EL (cell line): ENCODE results near the gene STAB1.

ENCODE experiments used
- DNase-seq: peaks from one replicate; pipeline ENCODE4 v3.0.0-alpha.2; 2016

STAB1 gene

DNA sequence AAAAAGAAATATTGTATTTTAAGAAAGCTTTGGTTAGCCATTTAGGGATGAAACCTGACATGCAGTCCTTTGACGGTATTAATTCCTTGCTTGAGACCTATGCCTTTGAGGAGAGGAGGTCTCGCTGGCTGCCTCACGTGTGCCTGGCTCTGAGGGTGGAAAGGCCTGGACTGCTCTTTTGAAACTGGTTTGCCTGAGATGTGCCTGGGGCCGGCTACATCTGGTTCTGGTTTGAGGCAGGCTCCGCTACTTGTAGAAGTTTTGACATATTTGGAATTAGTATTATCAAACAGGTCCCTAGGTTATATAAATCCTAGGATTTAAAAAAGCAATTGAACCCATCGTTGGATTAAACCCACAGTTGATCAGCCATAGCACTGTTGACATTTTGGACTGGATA is 33.3 kb upstream of the STAB1 start:
- DNase-seq = no peak

DNA sequence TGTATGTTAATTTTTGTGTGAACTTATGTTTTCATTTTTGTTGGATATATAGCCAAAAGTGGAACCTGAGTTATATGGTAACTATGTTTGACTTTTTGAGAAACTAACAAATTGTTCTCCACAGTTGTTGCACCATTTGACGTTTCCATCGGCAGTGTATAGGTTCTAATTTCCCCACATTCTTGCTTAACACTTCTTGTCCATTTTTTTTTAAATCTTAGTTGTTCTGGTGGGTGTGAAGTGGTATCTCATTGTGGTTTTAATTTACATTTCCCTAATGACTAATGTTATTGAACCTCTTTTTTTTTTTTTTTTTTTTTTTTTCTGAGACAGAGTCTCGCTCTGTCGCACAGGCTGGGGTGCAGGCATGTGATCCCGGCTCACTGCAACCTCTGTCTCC is 31.7 kb upstream of the STAB1 start:
- no peak for DNase-seq

DNA sequence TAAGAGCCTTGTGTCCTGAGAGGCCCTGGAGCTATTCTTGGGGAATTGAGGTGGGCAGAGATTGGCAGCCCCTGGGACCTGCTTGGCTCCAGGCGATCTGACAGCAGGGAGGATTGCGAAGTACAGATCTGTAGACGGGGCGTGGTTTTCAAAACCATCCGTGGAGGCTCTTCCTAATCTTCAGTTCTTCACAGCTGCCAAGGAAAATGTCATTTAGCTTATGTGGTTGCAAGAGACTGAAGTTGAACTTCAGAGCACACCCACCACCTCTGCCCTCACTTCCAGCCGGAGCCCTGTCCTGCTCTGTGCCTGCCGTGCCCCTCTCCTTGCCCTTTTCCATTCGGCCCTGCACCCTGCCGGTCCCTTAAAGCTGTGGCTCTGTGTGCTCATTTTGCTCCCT is 26.8 kb upstream of the STAB1 start:
- no peak for DNase-seq

DNA sequence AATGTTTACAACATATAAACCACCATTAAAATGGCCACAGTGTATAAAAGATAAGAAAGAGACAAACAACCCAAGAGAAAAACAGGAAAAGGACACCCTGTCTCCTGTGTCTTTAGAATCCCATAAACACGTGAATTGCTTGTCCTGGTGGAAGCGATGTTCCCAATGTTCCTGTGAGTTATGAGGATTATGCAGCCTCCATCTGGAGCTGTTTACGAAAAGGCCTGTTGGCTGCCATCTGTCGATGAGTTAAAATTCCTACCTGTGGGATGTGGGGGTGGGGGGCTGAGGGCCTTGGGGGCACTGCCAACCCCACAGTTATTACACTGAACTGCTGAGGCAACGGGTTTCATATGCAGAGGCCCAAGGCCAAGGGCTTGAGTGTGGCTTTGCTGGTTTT is 26.1 kb upstream of the STAB1 start:
- no peak for DNase-seq

DNA sequence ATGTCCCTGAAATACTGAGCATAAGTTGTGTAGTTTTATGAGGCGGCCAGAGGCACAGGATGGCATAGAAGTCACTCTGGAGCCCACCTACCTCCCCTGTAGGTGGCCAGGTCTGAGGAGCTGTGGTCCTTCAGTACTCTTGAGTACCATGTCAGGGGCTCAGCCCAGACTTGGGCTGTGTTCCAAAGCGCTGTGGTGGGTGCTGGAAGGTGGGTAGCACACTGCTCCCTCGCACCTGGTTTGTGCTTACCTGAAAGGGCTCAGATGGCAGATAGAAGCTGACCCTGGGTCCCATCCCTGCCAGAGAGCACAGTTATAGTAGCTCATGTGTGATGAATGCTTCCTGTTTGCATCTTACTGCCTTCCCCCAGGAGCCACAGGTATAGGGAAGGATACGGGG is 24.2 kb upstream of the STAB1 start:
- DNase-seq = no peak

DNA sequence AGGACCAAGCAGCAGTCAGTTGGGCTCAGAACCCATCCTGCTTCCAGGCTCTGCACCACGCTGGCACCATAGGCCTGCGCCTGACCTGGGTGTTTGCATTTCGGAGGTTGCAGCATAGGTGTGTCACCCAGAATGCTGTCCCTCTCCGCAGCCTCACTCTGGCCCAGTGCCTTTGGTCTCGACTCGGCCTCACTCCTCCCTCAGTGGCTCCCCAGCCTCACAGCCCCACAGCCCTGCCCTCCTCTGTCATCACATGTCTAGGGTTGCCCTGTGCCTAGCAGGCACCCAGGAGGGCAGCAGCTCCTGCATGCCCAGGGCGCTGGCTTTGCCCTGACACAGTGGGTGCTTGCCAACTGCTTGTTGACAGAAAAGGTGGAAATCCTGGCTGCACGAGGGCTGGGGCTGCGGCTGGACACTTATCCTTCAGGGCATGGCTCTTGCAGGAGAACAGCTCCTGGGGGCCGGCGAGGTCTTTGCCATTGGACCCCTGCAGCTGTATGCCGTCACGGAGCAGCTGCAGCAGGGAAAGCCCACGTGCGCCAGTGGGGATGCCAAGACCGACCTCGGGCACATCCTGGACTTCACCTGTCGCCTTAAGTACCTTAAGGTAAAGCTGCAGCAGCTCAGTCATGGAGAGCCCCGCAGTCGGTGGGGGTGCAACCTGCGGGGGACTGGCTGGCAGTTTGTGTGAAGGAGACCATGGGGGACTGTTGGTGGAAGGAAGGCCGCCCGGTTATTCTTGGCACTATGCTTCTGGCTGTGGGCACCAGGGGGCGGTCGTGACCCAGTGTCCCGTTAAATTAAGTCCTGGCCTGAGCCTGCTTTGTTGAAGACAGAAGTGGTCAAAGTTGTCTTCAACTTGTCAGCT is 23.5 kb upstream of the STAB1 start:
- peak; percentile 45 for DNase-seq

DNA sequence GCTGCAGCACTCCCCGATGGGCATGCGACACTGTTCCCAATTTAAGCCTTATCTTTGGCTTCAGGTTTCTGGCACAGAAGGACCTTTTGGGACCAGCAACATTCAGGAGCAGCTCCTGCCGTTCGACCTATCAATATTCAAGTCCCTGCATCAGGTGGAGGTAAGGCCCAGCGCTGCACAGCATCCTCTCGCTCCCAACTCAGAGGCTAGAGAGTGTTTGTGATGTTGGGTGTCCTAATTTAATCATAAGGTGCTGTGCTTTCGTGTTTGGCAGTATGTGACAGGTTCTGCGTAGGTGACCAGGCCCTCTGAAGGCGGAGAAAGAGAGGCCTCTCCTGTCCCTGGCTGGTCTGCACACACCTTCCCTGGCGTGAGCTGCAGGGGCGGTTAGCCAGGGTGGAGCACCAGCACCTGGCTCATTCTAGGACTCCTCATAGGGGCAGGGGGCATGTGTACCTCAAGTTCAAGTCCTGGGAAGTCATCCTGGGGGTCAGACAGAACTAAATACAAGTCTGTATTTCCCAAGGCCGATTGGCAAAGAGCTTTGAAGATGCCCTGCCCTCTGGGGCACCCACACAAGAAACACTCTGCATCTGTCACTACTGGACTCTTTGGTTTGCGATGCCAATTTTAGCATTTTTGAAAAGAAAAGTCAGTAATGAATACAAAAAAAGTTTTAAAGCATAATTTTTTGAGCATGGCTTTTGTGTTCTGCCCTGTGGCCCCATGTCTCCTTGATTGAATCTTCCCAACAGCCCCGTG is 22.7 kb upstream of the STAB1 start:
- no peak for DNase-seq

DNA sequence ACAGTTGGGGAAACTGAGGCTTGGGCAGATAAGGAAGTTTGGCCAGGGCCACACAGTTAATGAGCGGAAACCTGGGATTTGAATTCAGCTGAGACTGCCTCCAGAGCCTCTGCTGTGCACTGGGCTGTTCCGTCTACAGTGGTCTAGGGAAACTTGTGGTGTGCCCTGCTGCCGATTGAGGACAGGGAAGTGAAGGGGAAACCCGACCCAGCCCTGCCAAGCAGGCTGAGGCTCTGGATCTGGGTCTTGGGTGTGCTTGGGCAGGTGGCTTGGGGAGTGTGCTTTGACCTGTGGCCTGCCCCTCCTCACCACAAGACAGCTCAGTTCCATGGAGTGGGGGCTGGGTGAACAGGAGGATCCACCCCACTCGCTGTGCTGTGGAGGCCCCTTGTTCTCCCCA is 22.1 kb upstream of the STAB1 start:
- no peak for DNase-seq

DNA sequence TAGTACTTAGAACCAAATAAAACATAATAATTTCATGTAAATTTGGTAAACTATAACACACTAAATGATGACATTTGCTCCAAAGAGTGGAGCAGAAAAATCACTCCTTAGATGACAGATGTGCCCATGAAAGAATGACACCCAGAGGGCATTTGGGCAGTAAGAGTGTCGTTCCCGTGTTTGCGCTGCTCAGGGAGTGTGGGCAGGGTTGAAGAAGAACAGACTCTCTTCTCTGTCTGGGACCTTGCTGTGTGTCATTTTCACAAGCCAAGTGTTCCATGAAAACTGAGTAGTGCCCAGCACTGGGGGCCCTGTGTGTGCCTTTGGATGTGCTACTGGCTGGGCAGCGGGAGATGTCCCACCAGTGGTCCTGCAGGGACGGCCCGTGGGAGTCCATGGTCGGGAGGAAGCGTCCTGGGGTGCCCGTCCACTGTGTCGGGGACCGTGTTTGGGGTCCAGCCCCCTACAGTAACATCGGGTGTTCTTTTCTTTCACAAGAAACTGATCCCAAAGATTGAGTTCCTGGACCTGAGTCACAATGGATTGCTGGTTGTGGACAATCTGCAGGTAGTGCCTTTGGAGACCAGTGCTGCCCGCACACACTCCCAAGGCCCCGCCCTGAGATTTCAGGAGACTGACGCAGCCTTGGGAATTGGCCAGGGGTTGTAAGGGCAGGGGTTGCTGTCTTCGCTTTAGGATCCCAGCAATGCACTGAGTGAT is 17.9 kb upstream of the STAB1 start:
- no peak for DNase-seq

DNA sequence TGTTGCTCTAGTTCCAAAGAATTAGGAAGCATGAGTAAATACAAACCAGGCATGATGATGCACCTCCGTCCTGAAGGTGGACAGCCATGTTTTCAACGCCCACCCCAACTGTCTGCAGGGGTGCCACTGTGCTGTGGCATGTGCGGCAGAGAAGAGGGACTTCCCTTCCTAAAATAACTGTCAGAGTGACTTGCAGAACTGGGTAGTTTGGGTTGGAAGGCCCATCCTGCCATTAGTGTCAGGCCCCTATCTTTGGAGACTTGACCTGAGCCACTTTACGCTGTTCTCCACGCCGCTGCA is 17.4 kb upstream of the STAB1 start:
- no peak for DNase-seq

DNA sequence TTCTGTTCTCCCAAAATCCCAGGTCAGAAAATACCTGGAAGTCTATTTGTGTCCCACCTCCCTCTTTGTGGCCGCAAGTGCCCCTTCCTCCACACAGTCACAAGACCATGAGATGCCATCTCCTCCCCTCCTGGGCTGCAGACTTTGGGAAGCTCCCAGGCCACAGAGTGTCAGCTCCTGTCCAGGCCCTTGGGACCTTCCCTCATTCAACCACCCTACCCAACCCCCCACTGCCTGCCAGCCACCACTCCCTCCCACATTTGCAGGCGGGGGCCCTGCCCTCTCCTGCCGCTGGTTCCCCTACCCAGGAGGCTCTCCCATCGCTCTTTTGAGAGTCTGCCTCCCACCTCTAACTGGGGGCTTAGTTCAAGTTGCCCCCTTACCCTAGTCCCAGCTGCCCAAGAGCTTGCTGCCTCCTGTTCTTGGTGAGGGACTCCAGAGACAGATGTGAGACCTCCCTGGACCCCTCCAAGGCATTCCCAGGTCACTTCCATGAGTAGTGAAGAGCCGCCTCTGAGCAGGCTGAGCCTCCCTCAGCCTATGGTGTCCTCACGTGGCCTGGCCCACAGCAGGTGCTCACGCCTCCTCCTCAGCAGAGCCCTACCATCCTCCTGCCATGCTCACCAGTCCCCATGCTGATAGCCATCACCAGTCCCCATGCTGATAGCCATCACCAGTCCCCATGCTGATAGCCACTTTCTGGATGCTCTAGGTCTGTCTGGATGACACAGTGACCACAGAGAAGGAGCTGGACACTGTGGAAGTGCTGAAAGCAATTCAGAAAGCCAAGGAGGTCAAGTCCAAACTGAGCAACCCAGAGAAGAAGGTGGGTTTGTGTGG is 15.9 kb upstream of the STAB1 start:
- no peak for DNase-seq

DNA sequence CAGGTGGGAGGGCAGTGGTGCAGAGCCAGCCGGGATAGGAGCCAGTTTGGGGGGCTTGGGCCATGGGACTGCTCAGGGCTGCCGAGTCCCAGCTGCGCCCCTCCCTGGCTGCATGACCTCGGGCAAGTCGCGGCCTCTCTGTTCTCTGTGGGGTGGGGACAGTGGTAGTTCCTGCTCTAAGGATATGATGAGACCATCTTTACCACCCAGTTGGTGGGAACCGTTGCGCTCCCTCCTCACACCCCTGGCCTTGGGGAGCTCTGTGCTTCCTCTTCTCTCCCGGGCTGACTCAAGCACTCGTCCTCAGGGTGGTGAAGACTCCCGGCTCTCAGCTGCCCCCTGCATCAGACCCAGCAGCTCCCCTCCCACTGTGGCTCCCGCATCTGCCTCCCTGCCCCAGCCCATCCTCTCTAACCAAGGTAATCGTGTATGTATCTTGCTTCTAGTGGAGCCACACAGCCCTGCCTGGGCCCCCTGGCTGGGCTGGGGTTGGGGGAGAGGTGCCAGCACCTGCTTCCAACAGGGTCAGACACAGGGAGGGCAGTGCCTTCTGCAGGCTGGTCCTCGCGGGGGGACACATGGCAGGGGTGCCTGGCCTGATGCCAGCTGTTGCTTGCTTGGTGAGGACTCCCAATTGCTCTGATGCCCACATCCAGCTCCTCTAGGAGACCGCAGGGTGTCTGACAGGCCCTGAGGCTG is 15.1 kb upstream of the STAB1 start:
- no peak for DNase-seq

DNA sequence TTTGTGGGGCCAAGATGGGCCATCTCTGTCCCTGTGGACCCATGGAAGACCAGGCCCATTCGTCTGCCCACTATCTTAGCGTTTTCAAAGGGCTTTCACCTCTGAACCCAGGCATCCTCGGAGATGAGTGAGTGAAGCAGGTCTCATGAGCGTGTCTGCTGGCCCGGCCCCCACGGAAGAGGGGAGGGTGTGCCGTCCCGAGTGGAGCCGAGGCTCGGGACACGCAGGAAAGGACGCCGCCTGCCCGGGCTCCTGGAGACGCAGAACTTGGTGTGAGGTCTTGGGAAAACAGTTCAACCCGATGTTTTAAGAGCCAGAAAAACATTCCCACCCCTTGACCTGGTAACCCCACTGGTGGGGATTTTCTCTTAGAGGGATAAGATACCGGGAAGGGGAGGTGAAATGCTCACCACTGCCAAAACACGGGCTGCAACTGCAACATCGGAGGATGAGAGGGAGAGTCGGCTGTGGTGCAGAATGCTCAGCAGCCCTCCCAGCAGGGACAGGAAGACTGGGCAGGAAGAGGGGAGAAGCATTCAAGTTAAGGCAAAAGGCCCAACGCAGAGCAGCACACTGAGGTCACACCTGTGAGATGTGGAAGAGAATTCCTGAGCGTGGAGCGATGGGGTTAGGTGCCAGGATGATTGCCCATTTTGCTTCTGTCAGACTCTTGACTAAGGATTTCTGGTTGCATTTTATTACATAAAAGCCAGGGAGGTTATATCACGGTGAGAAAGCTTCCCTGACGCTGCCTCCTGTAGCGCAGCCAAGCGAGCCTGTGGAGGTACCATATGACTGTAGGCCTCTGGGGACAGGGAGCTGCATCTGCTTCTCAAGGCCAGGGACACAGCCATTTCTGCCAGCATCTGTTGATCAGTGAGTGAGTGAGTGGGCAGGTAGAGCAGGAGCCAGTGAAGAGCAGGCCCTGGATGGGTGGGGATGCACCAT is 14.1 kb upstream of the STAB1 start:
- DNase-seq = no peak

DNA sequence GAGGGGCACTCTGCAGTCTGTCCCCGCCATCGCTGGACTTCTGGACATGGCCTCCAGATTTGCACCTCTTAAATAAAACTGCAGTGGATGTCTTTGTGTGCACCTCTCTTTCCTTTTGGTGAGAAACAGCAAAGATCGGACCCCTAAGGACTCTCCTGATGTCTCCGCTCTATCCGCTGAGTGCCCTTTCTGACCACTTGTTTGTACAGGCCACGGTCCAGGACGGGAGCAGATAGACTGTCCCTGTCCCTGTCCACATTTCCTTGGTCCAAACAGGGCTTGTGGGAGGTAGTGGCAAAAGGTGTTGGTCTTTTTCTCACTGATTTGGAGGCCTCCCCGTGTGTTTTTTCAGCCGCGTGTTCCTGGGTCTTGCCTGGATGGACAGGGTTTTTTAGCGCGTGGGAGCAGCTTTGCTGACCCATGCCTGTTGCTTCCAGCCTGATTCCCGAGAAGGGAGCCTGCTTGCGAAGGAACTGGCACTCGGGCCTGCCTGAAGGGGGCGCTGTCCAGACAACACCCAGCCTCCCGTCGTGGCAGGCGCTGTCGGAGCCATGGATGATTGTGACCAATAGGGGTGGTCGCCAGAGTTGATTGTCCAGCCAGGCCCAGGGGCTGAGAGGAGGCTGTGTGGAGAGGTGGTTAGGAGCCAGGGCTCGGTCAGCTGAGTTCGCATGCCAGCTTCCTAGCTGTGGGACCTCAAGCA is 13.2 kb upstream of the STAB1 start:
- DNase-seq = no peak

DNA sequence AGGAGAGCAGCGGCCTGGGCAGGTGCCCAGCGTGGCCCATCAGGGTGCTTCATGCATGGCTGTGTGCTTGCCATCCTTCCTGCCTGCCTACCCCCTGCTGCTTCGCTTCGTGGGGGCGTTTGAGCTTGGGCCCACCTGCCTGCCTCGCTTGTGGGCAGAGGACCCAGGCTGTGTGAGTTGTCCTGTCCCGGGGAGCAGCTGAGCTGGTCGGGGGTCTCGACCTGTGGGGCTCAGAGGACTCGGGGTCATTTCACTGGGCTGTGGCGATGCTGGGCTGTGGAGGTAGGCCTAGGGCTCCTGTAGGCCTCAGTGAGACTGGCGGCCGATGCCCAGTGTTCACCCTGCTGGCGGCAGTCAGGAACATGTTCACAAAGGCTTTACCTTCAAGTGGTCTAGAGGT is 12.1 kb upstream of the STAB1 start:
- no peak for DNase-seq

DNA sequence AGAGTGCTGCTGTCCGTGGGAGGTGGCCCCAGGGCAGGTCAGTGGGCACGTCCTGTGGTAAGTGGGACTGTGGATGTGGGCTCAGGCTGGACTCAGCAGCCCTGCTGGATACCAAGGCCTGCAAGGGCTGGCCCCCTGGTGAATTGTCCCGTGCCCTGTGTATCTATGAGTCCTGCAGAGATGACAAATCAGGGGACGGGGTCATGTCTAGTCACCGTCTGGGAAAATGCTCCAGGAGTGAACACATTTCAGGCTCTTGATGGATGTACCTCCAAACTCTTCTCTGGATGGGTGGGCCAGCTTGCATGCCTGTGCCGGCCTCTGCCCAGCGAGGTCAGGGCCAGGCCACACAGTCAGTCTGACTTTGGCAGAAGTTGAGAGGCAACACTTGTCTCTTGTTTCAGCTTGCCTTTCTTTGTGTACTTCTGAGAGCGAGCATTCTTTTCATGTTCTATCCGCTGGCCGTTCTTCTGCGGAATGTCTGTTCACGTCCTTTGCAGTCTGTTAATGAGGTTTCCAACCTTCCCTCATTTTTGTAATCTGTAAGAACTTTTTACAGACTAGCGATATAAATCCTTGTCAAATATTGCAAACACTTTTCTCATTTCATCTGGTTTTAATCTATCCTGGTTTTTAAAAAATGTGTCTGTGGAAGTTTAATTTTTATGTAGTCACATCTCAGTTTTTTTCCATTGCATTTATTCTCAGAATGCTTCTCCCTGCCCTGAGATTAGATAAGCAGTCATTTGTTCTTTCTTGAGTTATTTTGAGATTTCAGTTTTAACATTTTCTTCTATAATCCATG is 11.4 kb upstream of the STAB1 start:
- no peak for DNase-seq

DNA sequence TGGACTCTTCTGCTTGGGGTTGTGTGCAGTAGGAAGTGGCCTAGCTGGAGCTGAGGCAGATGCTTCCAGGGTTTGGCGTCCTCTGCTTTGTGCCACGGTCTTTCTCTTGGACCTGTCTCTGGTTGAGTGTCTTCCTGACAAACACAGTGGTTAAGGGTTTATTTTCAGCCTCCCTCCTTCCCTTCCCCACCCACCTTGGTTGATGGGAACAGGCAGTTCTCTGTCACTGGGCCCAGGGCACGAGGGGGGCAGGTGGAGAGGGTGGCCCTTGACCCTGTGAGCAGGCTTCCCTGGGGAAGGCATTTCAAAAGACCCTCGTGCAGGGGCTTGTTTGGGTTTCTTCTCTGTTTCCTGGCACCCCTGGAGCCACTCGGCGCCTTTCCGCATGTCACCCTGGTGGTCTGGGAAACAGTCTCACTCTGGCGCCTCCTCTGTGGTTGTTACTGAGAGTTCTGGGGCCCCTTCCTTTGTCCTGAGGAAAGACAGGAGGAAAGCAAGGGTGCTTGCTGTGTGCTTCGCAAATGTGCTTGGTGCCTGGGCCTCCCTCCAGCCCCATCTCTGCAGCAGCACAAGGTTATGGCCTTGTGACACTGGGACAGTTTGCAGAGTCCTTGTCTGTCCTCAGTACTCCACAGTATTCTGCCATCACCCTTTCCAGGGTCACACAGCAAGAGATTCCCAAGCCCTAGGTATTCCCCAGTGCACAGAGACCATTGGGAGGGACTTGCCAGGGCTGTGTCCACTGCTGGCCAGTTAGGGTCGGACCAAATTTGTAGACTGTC is 10.3 kb upstream of the STAB1 start:
- DNase-seq = no peak

DNA sequence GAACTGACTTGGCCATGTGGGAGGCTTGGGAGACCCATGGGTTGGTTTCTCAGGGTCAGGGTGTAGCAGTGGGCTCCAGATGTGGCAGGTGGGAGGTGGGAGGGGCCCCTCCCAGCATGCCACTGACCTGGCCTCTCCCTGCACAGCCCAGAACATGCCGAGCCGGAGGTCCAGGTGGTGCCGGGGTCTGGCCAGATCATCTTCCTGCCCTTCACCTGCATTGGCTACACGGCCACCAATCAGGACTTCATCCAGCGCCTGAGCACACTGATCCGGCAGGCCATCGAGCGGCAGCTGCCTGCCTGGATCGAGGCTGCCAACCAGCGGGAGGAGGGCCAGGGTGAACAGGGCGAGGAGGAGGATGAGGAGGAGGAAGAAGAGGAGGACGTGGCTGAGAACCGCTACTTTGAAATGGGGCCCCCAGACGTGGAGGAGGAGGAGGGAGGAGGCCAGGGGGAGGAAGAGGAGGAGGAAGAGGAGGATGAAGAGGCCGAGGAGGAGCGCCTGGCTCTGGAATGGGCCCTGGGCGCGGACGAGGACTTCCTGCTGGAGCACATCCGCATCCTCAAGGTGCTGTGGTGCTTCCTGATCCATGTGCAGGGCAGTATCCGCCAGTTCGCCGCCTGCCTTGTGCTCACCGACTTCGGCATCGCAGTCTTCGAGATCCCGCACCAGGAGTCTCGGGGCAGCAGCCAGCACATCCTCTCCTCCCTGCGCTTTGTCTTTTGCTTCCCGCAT is 7.9 kb upstream of the STAB1 start:
- no peak for DNase-seq
